Measurements from ENCODE around the gene TTC21B.
"Not testable (repeated sequence)": the region's sequence is repeated elsewhere in the genome, so short reads cannot be mapped to it uniquely, and the experiment has no call there.

Gene TTC21B

GRCh38 chr2:165872101-165872791 is 81.3 kb downstream of the TTC21B start:
- TF ChIP-seq CTCF (IDR thresholded peaks at IDR 0.05; ENCODE audit: borderline replicate concordance, control extremely low read depth, extremely low read depth, insufficient read depth, missing control alignments): no peak
- in situ Hi-C loops (cut with MboI; ENCODE audit: low sequenced_read_pairs, unreplicated experiment): loop anchor here (25.0 kb wide), 1 partner anchor 460 kb away; no protein-coding TSS in a partner anchor
- DNase-seq (ENCODE audit: low spot score): no peak

GRCh38 chr2:165871025-165871424 is 82.6 kb downstream of the TTC21B start:
- in situ Hi-C loops (cut with MboI; ENCODE audit: low sequenced_read_pairs, unreplicated experiment): loop anchor here (25.0 kb wide), 1 partner anchor 459 kb away; no protein-coding TSS in a partner anchor
- TF ChIP-seq CTCF (IDR thresholded peaks at IDR 0.05; ENCODE audit: borderline replicate concordance, control extremely low read depth, extremely low read depth, insufficient read depth, missing control alignments): no peak
- DNase-seq (ENCODE audit: low spot score): no peak

GRCh38 chr2:165870346-165870745 is 83.2 kb downstream of the TTC21B start:
- in situ Hi-C loops (cut with MboI; ENCODE audit: low sequenced_read_pairs, unreplicated experiment): loop anchor here (25.0 kb wide), 1 partner anchor 458 kb away; no protein-coding TSS in a partner anchor
- DNase-seq (ENCODE audit: low spot score): no peak
- no peak for TF ChIP-seq CTCF (IDR thresholded peaks at IDR 0.05; ENCODE audit: borderline replicate concordance, control extremely low read depth, extremely low read depth, insufficient read depth, missing control alignments)

GRCh38 chr2:165868211-165868610 is 85.4 kb downstream of the TTC21B start:
- no peak for DNase-seq (ENCODE audit: low spot score)
- in situ Hi-C loops (cut with MboI; ENCODE audit: low sequenced_read_pairs, unreplicated experiment): loop anchor here (25.0 kb wide), 1 partner anchor 456 kb away; no protein-coding TSS in a partner anchor
- no peak for TF ChIP-seq CTCF (IDR thresholded peaks at IDR 0.05; ENCODE audit: borderline replicate concordance, control extremely low read depth, extremely low read depth, insufficient read depth, missing control alignments)

GRCh38 chr2:165864296-165864695 is 89.3 kb downstream of the TTC21B start:
- DNase-seq (ENCODE audit: low spot score): no peak
- in situ Hi-C loops (cut with MboI; ENCODE audit: low sequenced_read_pairs, unreplicated experiment): loop anchor here (25.0 kb wide), 1 partner anchor 452 kb away; no protein-coding TSS in a partner anchor
- no peak for TF ChIP-seq CTCF (IDR thresholded peaks at IDR 0.05; ENCODE audit: borderline replicate concordance, control extremely low read depth, extremely low read depth, insufficient read depth, missing control alignments)

- TF ChIP-seq CTCF (IDR thresholded peaks at IDR 0.05; ENCODE audit: borderline replicate concordance, control extremely low read depth, extremely low read depth, insufficient read depth, missing control alignments): no peak
- in situ Hi-C loops (cut with MboI; ENCODE audit: low sequenced_read_pairs, unreplicated experiment): loop anchor here (25.0 kb wide), 1 partner anchor 452 kb away; no protein-coding TSS in a partner anchor
- DNase-seq (ENCODE audit: low spot score): no peak
These were observed 89.7 kb downstream of the TTC21B start for GRCh38 chr2:165863810-165864261.

GRCh38 chr2:165861083-165861482 is 92.5 kb downstream of the TTC21B start:
- DNase-seq (ENCODE audit: low spot score): not testable (repeated sequence)
- in situ Hi-C loops (cut with MboI; ENCODE audit: low sequenced_read_pairs, unreplicated experiment): loop anchor here (25.0 kb wide), 1 partner anchor 449 kb away; no protein-coding TSS in a partner anchor

GRCh38 chr2:165859723-165860122 is 93.9 kb downstream of the TTC21B start:
- in situ Hi-C loops (cut with MboI; ENCODE audit: low sequenced_read_pairs, unreplicated experiment): loop anchor here (25.0 kb wide), 1 partner anchor 447 kb away; no protein-coding TSS in a partner anchor
- not testable (repeated sequence) for DNase-seq (ENCODE audit: low spot score)
